Hepatocyte (in vitro differentiated cells): ENCODE data around the gene FLVCR2. TPM values are rescaled to one million over a fixed set of nuclear protein-coding genes. Genes with fewer than 3 reads are reported as not detected.

Experiments
- DNase-seq: peaks from one replicate; pipeline ENCODE4 v3.0.0-alpha.2; 2016; ENCODE audit warnings: low spot score
- H2AFZ ChIP-seq: fragments of 200-600 bp; sonication (generic); 2 replicates; pipeline ENCODE4 v1.6.0; 2016; ENCODE audit warnings: antibody characterized with exemption, mild to moderate bottlenecking
- H3K27ac ChIP-seq: fragments of 200-600 bp; sonication (generic); 2 replicates; pipeline ENCODE4 v1.5.1; 2016; ENCODE audit warnings: mild to moderate bottlenecking
- H3K27me3 ChIP-seq: fragments of 200-600 bp; sonication (generic); 2 replicates; pipeline ENCODE4 v1.6.1; 2016
- H3K36me3 ChIP-seq: fragments of 200-600 bp; sonication (generic); replicated peaks from 2 replicates; pipeline ENCODE4 v1.5.1; 2016; ENCODE audit warnings: low read depth; ENCODE audit not compliant: insufficient read depth
- H3K4me1 ChIP-seq: fragments of 200-600 bp; sonication (generic); 2 replicates; pipeline ENCODE4 v1.5.1; 2016; ENCODE audit warnings: mild to moderate bottlenecking, moderate library complexity; ENCODE audit not compliant: insufficient read depth
- H3K4me2 ChIP-seq: fragments of 200-600 bp; sonication (generic); 2 replicates; pipeline ENCODE4 v1.6.0; 2016
- H3K4me3 ChIP-seq: fragments of 200-600 bp; sonication (generic); 2 replicates; pipeline ENCODE4 v1.5.1; 2016; ENCODE audit warnings: mild to moderate bottlenecking
- H3K79me2 ChIP-seq: fragments of 200-600 bp; sonication (generic); 2 replicates; pipeline ENCODE4 v1.6.0; 2017; ENCODE audit warnings: mild to moderate bottlenecking
- H3K9me2 ChIP-seq: fragments of 200-600 bp; sonication (generic); replicated peaks from 2 replicates; pipeline ENCODE4 v1.6.0; 2017; ENCODE audit warnings: mild to moderate bottlenecking; ENCODE audit not compliant: insufficient read depth
- H3K9me3 ChIP-seq: fragments of 200-600 bp; sonication (generic); 2 replicates; pipeline ENCODE4 v1.5.1; 2016; ENCODE audit warnings: low read depth, mild to moderate bottlenecking
- H4K20me1 ChIP-seq: fragments of 200-600 bp; sonication (generic); 2 replicates; pipeline ENCODE4 v1.6.0; 2016; ENCODE audit warnings: mild to moderate bottlenecking; ENCODE audit not compliant: insufficient read depth, poor library complexity, severe bottlenecking
- EZH2 ChIP-seq: fragments of 200-600 bp; sonication (generic); IDR thresholded peaks from 2 replicates; pipeline ENCODE4 v1.6.1; 2016; ENCODE audit warnings: antibody characterized with exemption, mild to moderate bottlenecking, borderline replicate concordance
- EZH2phosphoT487 ChIP-seq: fragments of 200-600 bp; sonication (generic); IDR thresholded peaks from one replicate; pipeline ENCODE4 v1.6.1; 2018; ENCODE audit warnings: antibody characterized with exemption, mild to moderate bottlenecking, low read depth, moderate library complexity; ENCODE audit not compliant: unreplicated experiment, severe bottlenecking
- WGBS: methylation state at CpG from one replicate; pipeline ENCODE4 v1.1.6; 2016; ENCODE audit warnings: low lambda C conversion rate; ENCODE audit errors: missing lambda C conversion rate; 5-methylcytosine and 5-hydroxymethylcytosine counted together
- polyA plus RNA-seq: library from polyadenylated mRNA; unstranded; fragments of >200 nt; fragmentation: Nextera tagmentation; extraction: Ambion mirVana; gene quantifications from 2 replicates; pipeline ENCODE4 v1.2.1, GENCODE V29; 2016
- total RNA-seq: library from RNA; depleted of rRNA; stranded (reverse); fragments of >200 nt; gene quantifications from 2 replicates; pipeline ENCODE4 v1.2.3, GENCODE V29; 2014
- TF ChIP-seq, protein P1 (sequence below): fragments of 200-600 bp; sonication (generic); IDR thresholded peaks from 2 replicates; pipeline ENCODE4 v1.5.1; 2016; ENCODE audit warnings: antibody characterized with exemption, mild to moderate bottlenecking; ENCODE audit not compliant: poor library complexity

The FLVCR2 gene
- total and polyA plus RNA-seq, 2 experiments from 2014 or later, result 9.5 to 10.1 TPM

DNA sequence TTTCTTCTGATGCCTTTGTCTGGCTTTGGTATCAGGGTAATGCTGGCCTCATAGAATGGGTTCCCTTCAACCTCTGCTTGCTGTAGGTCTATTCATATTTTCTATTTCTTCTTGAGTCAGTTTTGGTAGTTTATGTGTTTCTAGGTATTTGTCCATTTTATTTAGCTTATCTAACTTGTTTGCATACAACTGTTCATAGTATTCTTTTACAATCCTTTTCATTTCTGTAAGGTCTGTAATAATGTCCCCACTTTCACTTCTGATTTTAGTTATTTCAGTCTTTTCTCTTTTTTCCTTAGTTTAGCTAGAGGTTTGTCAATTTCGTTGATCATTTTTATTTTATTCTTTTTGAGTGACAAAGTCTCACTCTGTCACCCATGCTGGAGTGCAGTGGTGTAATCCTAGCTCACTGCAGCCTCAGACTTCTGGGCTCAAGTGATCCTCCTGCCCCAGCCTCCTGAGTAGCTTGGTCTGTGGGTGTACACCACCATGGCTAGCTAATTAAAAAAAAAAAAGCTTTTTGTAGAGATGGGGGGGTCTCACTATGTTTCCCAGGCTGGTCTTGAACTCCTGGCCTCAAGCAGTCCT, 94.3 kb downstream of the FLVCR2 start:
- Histone ChIP-seq H3K4me2 (no peak overlapping the region), H3K4me3 (no peak overlapping the region), H3K27ac (no peak overlapping the region), H4K20me1 (no peaks in the 10 kb centered on the region), H3K9me3 (no peaks in the 10 kb centered on the region), H2AFZ (no peak overlapping the region), H3K4me1 (no peaks in the 10 kb centered on the region), H3K79me2 (peaks cover 4% of the 10 kb centered on the region), H3K36me3 (no peaks in the 10 kb centered on the region), H3K9me2 (no peaks in the 10 kb centered on the region), H3K27me3 (no peaks in the 10 kb centered on the region)
- WGBS, result 83% methylated on average over 1 of the region's 1 CpG
- no peak for DNase-seq
- TF ChIP-seq EZH2 (no peak), EZH2phosphoT487 (no peak)
- TF ChIP-seq, protein P1, sequence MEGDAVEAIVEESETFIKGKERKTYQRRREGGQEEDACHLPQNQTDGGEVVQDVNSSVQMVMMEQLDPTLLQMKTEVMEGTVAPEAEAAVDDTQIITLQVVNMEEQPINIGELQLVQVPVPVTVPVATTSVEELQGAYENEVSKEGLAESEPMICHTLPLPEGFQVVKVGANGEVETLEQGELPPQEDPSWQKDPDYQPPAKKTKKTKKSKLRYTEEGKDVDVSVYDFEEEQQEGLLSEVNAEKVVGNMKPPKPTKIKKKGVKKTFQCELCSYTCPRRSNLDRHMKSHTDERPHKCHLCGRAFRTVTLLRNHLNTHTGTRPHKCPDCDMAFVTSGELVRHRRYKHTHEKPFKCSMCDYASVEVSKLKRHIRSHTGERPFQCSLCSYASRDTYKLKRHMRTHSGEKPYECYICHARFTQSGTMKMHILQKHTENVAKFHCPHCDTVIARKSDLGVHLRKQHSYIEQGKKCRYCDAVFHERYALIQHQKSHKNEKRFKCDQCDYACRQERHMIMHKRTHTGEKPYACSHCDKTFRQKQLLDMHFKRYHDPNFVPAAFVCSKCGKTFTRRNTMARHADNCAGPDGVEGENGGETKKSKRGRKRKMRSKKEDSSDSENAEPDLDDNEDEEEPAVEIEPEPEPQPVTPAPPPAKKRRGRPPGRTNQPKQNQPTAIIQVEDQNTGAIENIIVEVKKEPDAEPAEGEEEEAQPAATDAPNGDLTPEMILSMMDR, result no peak

DNA sequence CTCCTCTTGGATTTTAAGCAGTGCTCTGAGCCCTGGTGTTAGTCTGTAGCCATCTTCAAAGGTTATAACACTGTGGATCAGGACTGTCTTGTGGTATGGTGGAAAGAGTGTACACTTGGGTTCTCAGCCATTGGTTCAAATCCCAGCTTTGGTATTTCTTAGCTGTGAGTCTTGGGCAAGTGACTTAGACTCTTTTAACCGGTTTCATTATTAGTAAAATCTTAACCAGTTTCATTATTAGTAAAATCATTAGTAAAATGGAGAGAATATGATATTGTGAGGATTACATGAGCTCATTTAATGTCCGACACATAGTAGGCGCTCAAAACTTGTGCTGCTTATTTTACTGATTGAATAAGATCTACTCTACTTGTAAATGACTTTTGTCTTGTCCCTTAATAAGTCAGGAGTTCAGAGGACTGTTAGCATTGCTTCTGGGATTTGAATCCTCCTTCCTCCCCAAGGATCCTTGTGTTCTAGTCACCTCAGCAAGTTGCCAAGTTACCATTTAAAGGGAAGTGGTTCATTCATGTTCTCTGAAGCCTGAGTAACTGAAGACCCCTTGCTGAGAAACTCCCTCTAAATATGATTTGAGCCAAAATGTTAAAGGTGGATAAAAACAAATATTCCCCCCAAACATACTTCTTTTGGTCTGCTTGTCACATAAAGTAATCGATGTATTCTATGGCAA, 95.1 kb downstream of the FLVCR2 start:
- H3K27me3 ChIP-seq, result no peaks in the 10 kb centered on the region
- no peaks in the 10 kb centered on the region for H3K36me3 ChIP-seq
- no peaks in the 10 kb centered on the region for H3K9me3 ChIP-seq
- 98% methylated on average over 4 of the region's 4 CpGs for WGBS
- no peak for DNase-seq
- H3K27ac ChIP-seq, result no peak overlapping the region
- no peak overlapping the region for H3K4me2 ChIP-seq
- no peak overlapping the region for H2AFZ ChIP-seq
- H3K79me2 ChIP-seq, result peaks cover 4% of the 10 kb centered on the region
- no peaks in the 10 kb centered on the region for H3K4me1 ChIP-seq
- no peak overlapping the region for H3K4me3 ChIP-seq
- TF ChIP-seq, protein P1, result no peak
- TF ChIP-seq EZH2phosphoT487, result no peak
- TF ChIP-seq EZH2, result no peak
- H3K9me2 ChIP-seq, result no peaks in the 10 kb centered on the region
- no peaks in the 10 kb centered on the region for H4K20me1 ChIP-seq

- Histone ChIP-seq H3K4me3 (no peak overlapping the region), H3K27ac (no peak overlapping the region), H3K79me2 (peaks cover 4% of the 10 kb centered on the region), H3K27me3 (no peaks in the 10 kb centered on the region), H3K4me1 (no peaks in the 10 kb centered on the region), H2AFZ (no peak overlapping the region), H3K36me3 (no peaks in the 10 kb centered on the region), H4K20me1 (no peaks in the 10 kb centered on the region), H3K9me3 (no peaks in the 10 kb centered on the region), H3K4me2 (no peak overlapping the region), H3K9me2 (no peaks in the 10 kb centered on the region)
- no peak for DNase-seq
- WGBS, result 71% methylated on average over 2 of the region's 2 CpGs
- no peak for TF ChIP-seq EZH2
- TF ChIP-seq, protein P1, result no peak
- no peak for TF ChIP-seq EZH2phosphoT487
Measured at GRCh38 chr14:75675265-75675960, 97.0 kb downstream of the FLVCR2 start.
